Natural killer cell treated with Interleukin-12 subunit alpha and Interleukin-12 subunit beta and Interleukin-15 and Interleukin-18, amount 100 ng/mL, for 72 hours (primary cell): ENCODE results near the gene CBY1. TPM values are rescaled to one million over a fixed set of nuclear protein-coding genes. Genes with fewer than 3 reads are reported as not detected.
A peak's percentile ranks its signal among the peaks of the same experiment; 100 is the strongest.

ENCODE experiments used
- ATAC-seq, 2 donors: fragments of 150-1000 bp; cut with Tn5 transposase in 1 of 2; sonication (Bioruptor Pico), chemical (Tn5 transposase) in 1 of 2; 2 replicates each; pipeline ENCODE4 v1.10.0; 2021
- DNase-seq: peaks from one replicate; pipeline ENCODE4 v3.0.0; 2022; ENCODE audit warnings: low spot score
- H3K27ac Mint-ChIP-seq, 2 donors: 1 replicate in 1 of 2; 2 replicates in 1 of 2; pipeline ENCODE4 v1.8.0; 2022; ENCODE audit warnings: mixed read lengths in 2 of 2, mild to moderate bottlenecking in 1 of 2, moderate library complexity in 1 of 2
- H3K27me3 Mint-ChIP-seq, 2 donors: 1 replicate in 1 of 2; 2 replicates in 1 of 2; pipeline ENCODE4 v1.8.0; 2022; ENCODE audit warnings: mixed read lengths in 2 of 2
- H3K36me3 Mint-ChIP-seq: one replicate; pipeline ENCODE4 v1.8.0; 2022; ENCODE audit warnings: mixed read lengths
- H3K4me1 Mint-ChIP-seq, 2 donors: 1 replicate in 1 of 2; 2 replicates in 1 of 2; pipeline ENCODE4 v1.8.0; 2022; ENCODE audit warnings: low read depth in 2 of 2, mixed read lengths in 2 of 2, mild to moderate bottlenecking in 1 of 2
- H3K4me3 Mint-ChIP-seq: one replicate; pipeline ENCODE4 v1.8.0; 2022; ENCODE audit warnings: mixed read lengths
- H3K9me3 Mint-ChIP-seq: 2 replicates; pipeline ENCODE4 v1.8.0; 2022; ENCODE audit warnings: mixed read lengths
- total RNA-seq, 2 donors: library from RNA; stranded (reverse); gene quantifications; one replicate each; pipeline ENCODE4 v1.2.3, GENCODE V29; 2022

CBY1 gene
- total RNA-seq, 2 donors from 2014 or later: 8.7 to 12.4 TPM

DNA sequence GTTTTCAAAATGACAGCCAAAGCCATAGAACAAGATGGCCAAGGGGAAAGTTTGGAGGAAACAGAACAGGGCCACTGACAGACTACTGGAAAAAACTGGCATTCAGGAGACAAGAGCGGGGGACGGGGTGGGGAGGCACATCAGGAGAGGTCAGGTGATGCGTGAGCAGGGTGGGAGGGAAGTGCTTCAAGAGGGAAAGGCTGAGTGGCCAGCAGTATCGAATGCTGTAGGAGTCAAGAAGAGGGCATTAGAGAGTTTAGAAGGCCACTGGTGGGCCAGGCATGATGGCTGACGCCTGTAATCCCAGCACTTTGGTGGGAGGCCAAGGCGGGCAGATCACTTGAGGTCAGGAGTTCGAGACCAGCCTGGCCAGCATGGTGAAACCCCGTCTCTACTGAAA, 57.5 kb downstream of the CBY1 start:
- no peak overlapping the region for H3K4me3 Mint-ChIP-seq
- peaks cover 49 to 55% of the 10 kb centered on the region in 2 donors for H3K4me1 Mint-ChIP-seq
- peaks cover 9% of the 10 kb centered on the region for H3K36me3 Mint-ChIP-seq
- ATAC-seq (no peak), DNase-seq (no peak)
- peak overlapping the region; percentile 6 to 42 for H3K27ac Mint-ChIP-seq
- H3K27me3 Mint-ChIP-seq: no peaks in the 10 kb centered on the region
- H3K9me3 Mint-ChIP-seq: no peaks in the 10 kb centered on the region

DNA sequence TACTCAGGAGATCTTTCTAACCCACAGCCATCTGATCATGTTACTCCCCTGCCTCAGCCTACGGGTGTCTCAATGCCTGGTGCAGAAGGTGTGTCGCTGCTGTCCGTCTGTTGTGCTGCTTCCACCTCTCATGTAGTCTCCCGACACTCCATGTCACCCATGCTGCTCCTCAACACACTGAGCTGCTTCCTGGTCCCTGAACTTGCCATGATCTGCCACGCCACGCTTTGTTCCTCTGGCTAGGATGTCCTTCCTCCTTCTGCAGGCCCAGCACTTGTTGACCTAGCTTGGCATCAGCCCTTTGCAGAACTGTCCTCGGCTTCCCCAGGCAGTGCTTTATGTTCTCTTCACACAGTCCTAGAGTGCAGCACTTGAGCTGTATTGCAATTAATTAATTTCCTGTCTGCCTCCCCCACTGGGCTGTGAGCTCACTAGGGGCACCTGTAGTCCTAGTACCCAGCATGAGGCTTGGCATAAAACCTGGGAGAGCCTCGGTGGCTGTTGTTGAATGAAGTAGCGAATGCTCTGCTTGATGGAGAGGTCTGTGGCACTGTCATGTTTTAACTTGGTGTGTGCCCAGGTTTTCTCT, 58.8 kb downstream of the CBY1 start:
- Mint-ChIP-seq H3K27ac (peak overlapping the region in 1 of 2 donors; percentile 6), H3K4me1 (peaks cover 40 to 46% of the 10 kb centered on the region in 2 donors), H3K4me3 (no peak overlapping the region), H3K9me3 (no peaks in the 10 kb centered on the region), H3K36me3 (peaks cover 5% of the 10 kb centered on the region), H3K27me3 (no peaks in the 10 kb centered on the region)
- ATAC-seq: no peak
- no peak for DNase-seq

DNA sequence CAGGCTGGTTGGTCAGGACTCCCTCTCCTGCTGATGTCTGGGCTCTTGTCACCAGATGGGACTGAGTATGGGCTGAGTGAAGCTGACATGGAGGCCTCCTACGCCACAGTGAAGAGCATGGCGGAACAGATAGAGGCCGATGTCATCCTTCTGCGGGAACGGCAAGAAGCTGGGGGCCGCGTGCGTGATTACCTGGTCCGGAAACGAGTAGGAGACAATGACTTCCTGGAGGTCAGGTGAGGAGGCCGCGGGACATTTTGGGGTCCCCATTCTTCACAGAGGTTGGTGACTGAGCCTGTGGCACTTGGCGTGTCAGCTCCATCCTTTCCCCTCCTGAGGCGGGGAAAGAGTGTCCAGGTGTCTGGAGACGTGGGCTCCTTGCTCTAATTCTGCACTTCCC, 59.4 kb downstream of the CBY1 start:
- no peak for DNase-seq
- Mint-ChIP-seq H3K4me3 (no peak overlapping the region), H3K27me3 (no peaks in the 10 kb centered on the region), H3K27ac (no peak overlapping the region), H3K36me3 (peaks cover 1% of the 10 kb centered on the region), H3K4me1 (peaks cover 35 to 43% of the 10 kb centered on the region in 2 donors), H3K9me3 (no peaks in the 10 kb centered on the region)
- ATAC-seq: no peak

DNA sequence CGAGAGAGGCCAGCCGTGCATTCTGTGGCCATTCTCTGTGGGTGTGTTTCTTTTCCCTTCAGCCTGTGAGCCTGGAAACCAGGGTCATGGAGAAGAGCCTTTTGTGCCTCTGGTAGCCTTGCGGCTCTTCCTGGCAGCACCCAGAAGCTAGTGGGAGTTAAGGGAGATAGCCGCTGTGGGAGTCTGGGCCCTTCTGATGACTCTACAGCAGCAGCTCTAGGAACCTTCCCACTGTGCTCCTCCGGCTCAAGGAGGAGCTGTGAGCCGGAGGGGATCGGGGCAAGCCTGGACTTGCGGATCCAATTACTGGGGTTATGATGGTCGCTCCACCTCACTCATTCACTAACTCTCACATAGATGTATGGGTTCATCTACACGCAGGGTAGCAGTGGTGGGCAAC, 59.8 kb downstream of the CBY1 start:
- H3K27me3 Mint-ChIP-seq: no peaks in the 10 kb centered on the region
- H3K9me3 Mint-ChIP-seq: no peaks in the 10 kb centered on the region
- H3K27ac Mint-ChIP-seq: no peak overlapping the region
- DNase-seq: no peak
- H3K4me1 Mint-ChIP-seq: peaks cover 31 to 38% of the 10 kb centered on the region in 2 donors
- no peak overlapping the region for H3K4me3 Mint-ChIP-seq
- no peaks in the 10 kb centered on the region for H3K36me3 Mint-ChIP-seq
- ATAC-seq: no peak

DNA sequence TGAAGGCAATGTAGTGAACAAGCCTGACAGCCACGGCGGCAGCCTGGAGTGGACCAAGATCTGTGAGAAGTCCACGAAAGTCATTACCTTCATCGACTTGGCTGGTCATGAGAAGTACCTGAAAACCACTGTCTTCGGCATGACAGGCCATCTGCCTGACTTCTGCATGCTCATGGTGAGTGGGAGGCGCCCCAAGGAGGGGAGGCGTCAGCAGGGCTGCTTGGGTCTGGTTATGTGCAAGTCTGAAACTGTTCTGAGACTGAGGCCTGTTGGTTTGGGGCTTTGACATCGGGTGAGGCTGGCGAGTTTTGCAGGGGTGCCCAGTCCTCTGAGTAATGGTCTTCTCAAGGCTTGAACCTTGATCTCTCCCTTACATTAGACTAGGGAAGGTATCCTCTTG, 60.4 kb downstream of the CBY1 start:
- DNase-seq: no peak
- ATAC-seq: no peak
- no peaks in the 10 kb centered on the region for H3K27me3 Mint-ChIP-seq
- no peaks in the 10 kb centered on the region for H3K9me3 Mint-ChIP-seq
- no peak overlapping the region for H3K27ac Mint-ChIP-seq
- H3K4me3 Mint-ChIP-seq: no peak overlapping the region
- peaks cover 34 to 36% of the 10 kb centered on the region in 2 donors for H3K4me1 Mint-ChIP-seq
- H3K36me3 Mint-ChIP-seq: no peaks in the 10 kb centered on the region

DNA sequence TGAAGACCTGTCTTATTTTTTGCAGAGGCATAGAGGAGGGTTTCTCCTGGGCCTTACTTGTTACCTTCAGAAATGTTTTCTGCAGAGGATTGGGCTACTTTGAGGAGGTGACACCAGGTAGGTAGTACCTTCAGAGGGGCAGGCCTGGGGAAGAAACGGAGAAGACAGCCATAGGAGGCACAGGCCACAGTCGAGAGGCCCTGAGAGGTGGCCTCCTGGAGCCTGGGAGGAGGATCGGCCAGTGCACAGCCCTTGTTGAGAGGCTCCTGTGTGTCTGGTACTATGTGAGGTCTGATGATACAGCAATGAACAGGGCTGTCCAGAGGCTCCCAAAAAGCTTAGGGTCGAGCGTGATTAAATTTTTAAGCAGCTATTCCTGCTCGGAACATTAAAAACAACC, 60.8 kb downstream of the CBY1 start:
- no peak for DNase-seq
- Mint-ChIP-seq H3K27ac (no peak overlapping the region), H3K9me3 (no peaks in the 10 kb centered on the region), H3K4me1 (peaks cover 31 to 32% of the 10 kb centered on the region in 2 donors), H3K27me3 (no peaks in the 10 kb centered on the region), H3K36me3 (no peaks in the 10 kb centered on the region), H3K4me3 (no peak overlapping the region)
- peak in 1 of 2 donors; percentile 36 for ATAC-seq

DNA sequence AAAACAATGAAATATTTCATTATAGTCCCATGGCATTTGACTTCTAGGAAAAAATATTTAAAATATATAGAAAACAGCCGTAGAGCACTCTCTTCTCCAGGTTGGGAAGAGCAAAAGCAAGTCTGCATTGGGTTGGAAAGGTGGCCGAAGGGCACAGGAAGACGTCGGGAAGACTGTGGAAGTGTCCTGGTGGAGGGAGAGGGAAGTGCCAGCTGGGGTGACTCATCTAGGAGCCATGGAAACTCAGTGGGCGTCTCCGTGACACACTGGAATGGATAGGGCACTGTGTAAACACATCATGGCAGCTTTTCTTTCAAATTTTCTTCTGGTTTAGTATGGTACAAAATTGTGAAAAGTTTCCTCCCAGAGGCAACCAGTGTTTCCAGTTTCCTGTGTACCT, 62.0 kb downstream of the CBY1 start:
- ATAC-seq: no peak
- Mint-ChIP-seq H3K27me3 (no peaks in the 10 kb centered on the region), H3K27ac (no peak overlapping the region), H3K9me3 (no peaks in the 10 kb centered on the region), H3K36me3 (no peaks in the 10 kb centered on the region), H3K4me1 (peaks cover 20 to 22% of the 10 kb centered on the region in 2 donors), H3K4me3 (no peak overlapping the region)
- no peak for DNase-seq

DNA sequence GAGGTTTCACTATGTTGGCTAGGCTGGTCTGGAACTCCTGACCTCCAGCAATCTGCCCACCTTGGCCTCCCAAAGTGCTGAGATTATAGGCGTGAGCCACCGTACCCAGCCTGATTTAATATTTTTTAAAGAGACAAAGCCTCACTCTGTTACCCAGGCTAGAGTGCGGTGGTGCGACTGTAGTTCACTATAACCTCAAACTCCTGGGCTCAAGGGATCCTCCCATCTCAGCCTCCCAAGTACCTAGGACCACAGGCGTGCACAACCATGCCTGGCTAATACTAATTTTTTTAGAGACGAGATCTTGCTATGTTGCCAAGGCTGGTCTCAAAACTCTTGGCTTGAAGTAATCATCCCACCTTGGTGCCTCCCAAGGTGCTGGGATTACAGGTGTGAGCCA, 62.8 kb downstream of the CBY1 start:
- Mint-ChIP-seq H3K9me3 (no peaks in the 10 kb centered on the region), H3K4me3 (no peak overlapping the region), H3K27me3 (no peaks in the 10 kb centered on the region), H3K27ac (no peak overlapping the region), H3K36me3 (no peaks in the 10 kb centered on the region), H3K4me1 (peaks cover 14 to 16% of the 10 kb centered on the region in 2 donors)
- ATAC-seq: no peak
- no peak for DNase-seq

DNA sequence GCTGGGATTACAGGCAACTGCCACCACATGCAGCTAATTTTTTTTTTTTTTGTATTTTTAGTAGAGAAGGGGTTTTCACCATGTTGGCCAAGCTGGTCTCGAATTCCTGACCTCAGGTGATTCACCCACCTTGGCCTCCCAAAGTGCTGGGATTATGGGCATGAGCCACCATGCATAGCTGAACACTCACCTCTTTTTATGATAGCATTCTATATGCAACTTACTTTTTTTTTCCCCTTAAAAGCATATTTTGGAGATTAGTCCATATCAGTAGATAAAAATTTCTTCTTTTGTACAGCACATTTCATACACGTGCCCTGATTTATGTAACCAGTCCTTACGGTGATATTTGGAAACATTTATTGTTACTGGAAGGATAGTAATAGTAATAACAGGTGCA, 63.9 kb downstream of the CBY1 start:
- Mint-ChIP-seq H3K36me3 (peaks cover 4% of the 10 kb centered on the region), H3K9me3 (no peaks in the 10 kb centered on the region)
- ATAC-seq: no peak

DNA sequence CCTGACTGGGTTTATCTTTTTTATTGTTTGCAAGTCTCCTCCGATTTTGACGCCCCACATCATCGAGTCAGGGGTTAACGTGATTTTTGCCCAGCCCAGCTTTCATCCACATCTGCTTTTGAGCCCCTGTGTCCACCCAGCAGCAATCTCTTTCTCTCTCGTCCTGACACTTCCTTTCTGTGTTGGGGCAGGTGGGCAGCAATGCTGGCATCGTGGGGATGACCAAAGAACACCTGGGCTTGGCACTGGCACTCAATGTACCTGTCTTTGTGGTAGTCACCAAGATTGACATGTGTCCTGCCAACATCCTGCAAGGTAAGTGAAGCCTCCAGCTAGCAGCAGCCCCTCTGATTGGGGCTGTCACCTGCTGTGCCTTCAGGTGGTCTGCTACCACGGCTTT, 65.1 kb downstream of the CBY1 start:
- Mint-ChIP-seq H3K27me3 (no peaks in the 10 kb centered on the region), H3K9me3 (no peaks in the 10 kb centered on the region), H3K36me3 (peaks cover 7% of the 10 kb centered on the region), H3K4me1 (peaks cover 6 to 10% of the 10 kb centered on the region in 2 donors), H3K27ac (no peak overlapping the region), H3K4me3 (no peak overlapping the region)
- DNase-seq (no peak), ATAC-seq (no peak)

More for the DNA sequence above, 63.9 kb downstream of the CBY1 start:
- Mint-ChIP-seq H3K27ac (no peak overlapping the region), H3K4me1 (peaks cover 7 to 10% of the 10 kb centered on the region in 2 donors), H3K4me3 (no peak overlapping the region), H3K27me3 (no peaks in the 10 kb centered on the region)
- DNase-seq: no peak

Other genes with a start within 250 kb of the CBY1 start
- not detected for gene KCNJ4, start 201.4 kb upstream of the CBY1 start, total RNA-seq
- gene KDELR3, start 188.5 kb upstream of the CBY1 start, total RNA-seq: under 1 TPM; 0.26 to 0.92 TPM
- gene DDX17, start 150.3 kb upstream of the CBY1 start, total RNA-seq: 100 to 1,000 TPM; 368 to 422 TPM
- gene DMC1, start 86.5 kb upstream of the CBY1 start, total RNA-seq: 10 to 100 TPM in 1 of 2 donors, 1 to 10 TPM in 1; 4.6 to 11.5 TPM
- gene FAM227A, start 246 bp upstream of the CBY1 start, total RNA-seq: under 1 TPM in 1 of 2 donors, not detected in 1; 0.59 TPM
- gene TOMM22, start 25.3 kb downstream of the CBY1 start, total RNA-seq: 100 to 1,000 TPM; 109 to 153 TPM
- 10 to 100 TPM; 53.6 to 62.3 TPM for gene JOSD1, start 44.3 kb downstream of the CBY1 start, total RNA-seq
- gene GTPBP1, start 49.3 kb downstream of the CBY1 start, total RNA-seq: 100 to 1,000 TPM; 135 to 192 TPM
- 100 to 1,000 TPM; 203 to 215 TPM for gene SUN2, start 99.4 kb downstream of the CBY1 start, total RNA-seq
- 10 to 100 TPM in 1 of 2 donors, 1 to 10 TPM in 1; 9.0 to 11.0 TPM for gene DNAL4, start 137.5 kb downstream of the CBY1 start, total RNA-seq
- 1 to 10 TPM; 1.3 to 1.5 TPM for gene NPTXR, start 187.4 kb downstream of the CBY1 start, total RNA-seq
- gene CBX6, start 215.6 kb downstream of the CBY1 start, total RNA-seq: 100 to 1,000 TPM in 1 of 2 donors, 10 to 100 TPM in 1; 95.2 to 137 TPM